ENCODE data around the gene CDK2AP2.

DNA sequence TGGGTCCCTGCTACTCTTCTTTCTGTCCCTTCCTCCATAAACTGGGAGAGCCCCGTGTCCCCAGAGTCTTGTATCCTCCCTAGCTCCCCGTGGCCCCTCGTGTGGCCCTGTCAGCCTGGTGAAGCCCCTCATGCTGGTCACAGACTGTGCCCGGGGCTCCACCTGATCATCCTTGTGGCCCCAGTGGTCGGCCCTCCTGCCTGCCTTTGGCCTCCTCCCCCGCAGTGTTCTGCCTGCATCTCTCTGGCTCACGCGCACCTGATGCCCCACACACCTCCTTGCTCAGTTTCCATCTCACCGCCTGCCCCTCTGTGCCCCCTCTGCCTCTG, 16.5 kb upstream of the CDK2AP2 start:
- TF ChIP-seq, protein P1, sequence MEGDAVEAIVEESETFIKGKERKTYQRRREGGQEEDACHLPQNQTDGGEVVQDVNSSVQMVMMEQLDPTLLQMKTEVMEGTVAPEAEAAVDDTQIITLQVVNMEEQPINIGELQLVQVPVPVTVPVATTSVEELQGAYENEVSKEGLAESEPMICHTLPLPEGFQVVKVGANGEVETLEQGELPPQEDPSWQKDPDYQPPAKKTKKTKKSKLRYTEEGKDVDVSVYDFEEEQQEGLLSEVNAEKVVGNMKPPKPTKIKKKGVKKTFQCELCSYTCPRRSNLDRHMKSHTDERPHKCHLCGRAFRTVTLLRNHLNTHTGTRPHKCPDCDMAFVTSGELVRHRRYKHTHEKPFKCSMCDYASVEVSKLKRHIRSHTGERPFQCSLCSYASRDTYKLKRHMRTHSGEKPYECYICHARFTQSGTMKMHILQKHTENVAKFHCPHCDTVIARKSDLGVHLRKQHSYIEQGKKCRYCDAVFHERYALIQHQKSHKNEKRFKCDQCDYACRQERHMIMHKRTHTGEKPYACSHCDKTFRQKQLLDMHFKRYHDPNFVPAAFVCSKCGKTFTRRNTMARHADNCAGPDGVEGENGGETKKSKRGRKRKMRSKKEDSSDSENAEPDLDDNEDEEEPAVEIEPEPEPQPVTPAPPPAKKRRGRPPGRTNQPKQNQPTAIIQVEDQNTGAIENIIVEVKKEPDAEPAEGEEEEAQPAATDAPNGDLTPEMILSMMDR (IDR thresholded peaks at IDR 0.05; ENCODE audit: control extremely low read depth in 1 of 3, insufficient read depth in 1 of 3, low read depth in 1 of 3, low read length in 3 of 3) = no peak
- TF ChIP-seq POLR2AphosphoS5 (IDR thresholded peaks at IDR 0.05; ENCODE audit: low read depth, low read length) = no peak
- no peak for TF ChIP-seq EZH2 (IDR thresholded peaks at IDR 0.05; ENCODE audit: low read depth, low read length, severe bottlenecking)
- TF ChIP-seq SP2 (IDR thresholded peaks at IDR 0.05; ENCODE audit: low read length) = no peak
- TF ChIP-seq MAFK (IDR thresholded peaks at IDR 0.05; ENCODE audit: low read depth, low read length) = no peak
- no peak for TF ChIP-seq FOSL1 (IDR thresholded peaks at IDR 0.05; ENCODE audit: insufficient read depth, low read depth, low read length)
- no peak for TF ChIP-seq POLR2A (IDR thresholded peaks at IDR 0.05; ENCODE audit: control extremely low read depth in 1 of 2, low read depth in 2 of 2, low read length in 2 of 2)
- TF ChIP-seq NRF1 (IDR thresholded peaks at IDR 0.05; ENCODE audit: low read depth, low read length) = no peak
- no peak for TF ChIP-seq JUN (IDR thresholded peaks at IDR 0.05; ENCODE audit: low read depth, low read length)
